T-helper 2 cell treated with Interferon-gamma antibody and Interleukin-4, amounts not matched to agents 5 μg/mL and 100 μg/mL, for 36 hours (primary cell): ENCODE results near the gene POLR2I.

Experiments used
- DNase-seq: peaks from one replicate; pipeline ENCODE4 v3.0.0; 2021; ENCODE audit warnings: low spot score
- H3K27ac Mint-ChIP-seq: one replicate; pipeline ENCODE4 v1.8.0; 2021; ENCODE audit warnings: mild to moderate bottlenecking, mixed read lengths
- H3K27me3 Mint-ChIP-seq: one replicate; pipeline ENCODE4 v1.8.0; 2021; ENCODE audit warnings: low read depth, mixed read lengths
- H3K36me3 Mint-ChIP-seq: one replicate; pipeline ENCODE4 v1.8.0; 2021; ENCODE audit warnings: low read depth, mixed read lengths
- H3K4me1 Mint-ChIP-seq: one replicate; pipeline ENCODE4 v1.8.0; 2021; ENCODE audit warnings: low read depth, mixed read lengths
- H3K4me3 Mint-ChIP-seq: one replicate; pipeline ENCODE4 v1.8.0; 2022; ENCODE audit warnings: mild to moderate bottlenecking, moderate library complexity, mixed read lengths
- H3K9me3 Mint-ChIP-seq: one replicate; pipeline ENCODE4 v1.8.0; 2021; ENCODE audit warnings: mixed read lengths

Gene POLR2I

DNA sequence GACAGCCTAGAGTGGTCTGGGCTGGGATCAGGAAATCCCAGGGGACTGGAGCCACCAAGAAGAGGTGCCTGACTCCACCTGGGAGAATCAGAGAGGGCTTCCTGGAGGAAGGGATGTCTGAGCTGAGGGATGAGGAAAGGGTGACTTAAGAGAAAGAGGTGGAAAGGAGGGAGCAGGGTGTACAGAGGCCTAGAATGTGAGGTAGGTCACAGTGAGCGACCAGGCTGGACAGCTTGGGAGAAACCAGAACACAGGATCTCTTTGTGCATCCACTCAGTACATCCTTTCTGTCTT, 1.6 kb upstream of the POLR2I start:
- Mint-ChIP-seq H3K27me3 (peaks cover 5% of the 10 kb centered on the region), H3K36me3 (peaks cover 48% of the 10 kb centered on the region), H3K4me1 (peaks cover 29% of the 10 kb centered on the region), H3K9me3 (no peaks in the 10 kb centered on the region), H3K27ac (peak overlapping the region; percentile 99), H3K4me3 (peak overlapping the region; percentile 96)
- no peak for DNase-seq

DNA sequence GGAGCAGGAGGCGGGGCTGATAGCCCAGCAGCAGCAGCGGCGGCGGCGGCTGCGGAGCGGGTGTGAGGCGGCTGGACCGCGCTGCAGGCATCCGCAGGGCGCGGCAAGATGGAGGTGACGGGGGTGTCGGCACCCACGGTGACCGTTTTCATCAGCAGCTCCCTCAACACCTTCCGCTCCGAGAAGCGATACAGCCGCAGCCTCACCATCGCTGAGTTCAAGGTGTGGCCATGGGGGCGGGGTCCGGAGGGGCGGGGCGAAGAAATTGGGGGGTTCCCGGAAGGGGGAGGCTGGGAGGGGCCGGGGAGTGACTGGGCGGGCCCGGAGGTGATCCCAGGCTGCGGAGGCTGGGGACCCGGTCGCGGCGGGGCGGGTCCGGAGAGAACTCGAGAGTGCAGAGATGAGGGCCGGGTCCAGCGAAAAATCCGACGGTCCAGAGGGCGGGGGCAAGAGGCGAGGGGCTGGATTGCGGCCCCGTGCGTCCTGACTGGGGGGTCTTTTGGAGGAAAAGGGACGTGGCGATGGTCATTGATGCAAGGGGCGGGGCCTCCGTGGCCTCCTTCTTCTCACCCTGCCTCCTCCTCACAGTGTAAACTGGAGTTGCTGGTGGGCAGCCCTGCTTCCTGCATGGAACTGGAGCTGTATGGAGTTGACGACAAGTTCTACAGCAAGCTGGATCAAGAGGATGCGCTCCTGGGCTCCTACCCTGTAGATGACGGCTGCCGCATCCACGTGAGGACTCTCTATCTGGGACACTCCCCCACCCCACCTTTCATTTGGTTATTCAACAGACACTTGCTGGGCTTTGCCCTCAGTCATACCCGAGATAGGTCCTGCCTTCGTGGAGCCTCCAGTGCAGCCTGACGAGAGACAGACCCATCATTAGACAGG, 1.0 kb upstream of the POLR2I start, which contains the start of gene TBCB:
Gene TBCB, plus strand, starts transcription at position 16 of the 891 bp plus-strand sequence. Its CDS starts 93 bp downstream, at position 109.
- H3K4me1 Mint-ChIP-seq: peaks cover 29% of the 10 kb centered on the region
- no peaks in the 10 kb centered on the region for H3K9me3 Mint-ChIP-seq
- H3K4me3 Mint-ChIP-seq: peak within 1 kb of the TSS; percentile 96
- peaks cover 5% of the 10 kb centered on the region for H3K27me3 Mint-ChIP-seq
- DNase-seq: no peak
- H3K36me3 Mint-ChIP-seq: peaks cover 47% of the 10 kb centered on the region
- peak within 1 kb of the TSS; percentile 99 for H3K27ac Mint-ChIP-seq

DNA sequence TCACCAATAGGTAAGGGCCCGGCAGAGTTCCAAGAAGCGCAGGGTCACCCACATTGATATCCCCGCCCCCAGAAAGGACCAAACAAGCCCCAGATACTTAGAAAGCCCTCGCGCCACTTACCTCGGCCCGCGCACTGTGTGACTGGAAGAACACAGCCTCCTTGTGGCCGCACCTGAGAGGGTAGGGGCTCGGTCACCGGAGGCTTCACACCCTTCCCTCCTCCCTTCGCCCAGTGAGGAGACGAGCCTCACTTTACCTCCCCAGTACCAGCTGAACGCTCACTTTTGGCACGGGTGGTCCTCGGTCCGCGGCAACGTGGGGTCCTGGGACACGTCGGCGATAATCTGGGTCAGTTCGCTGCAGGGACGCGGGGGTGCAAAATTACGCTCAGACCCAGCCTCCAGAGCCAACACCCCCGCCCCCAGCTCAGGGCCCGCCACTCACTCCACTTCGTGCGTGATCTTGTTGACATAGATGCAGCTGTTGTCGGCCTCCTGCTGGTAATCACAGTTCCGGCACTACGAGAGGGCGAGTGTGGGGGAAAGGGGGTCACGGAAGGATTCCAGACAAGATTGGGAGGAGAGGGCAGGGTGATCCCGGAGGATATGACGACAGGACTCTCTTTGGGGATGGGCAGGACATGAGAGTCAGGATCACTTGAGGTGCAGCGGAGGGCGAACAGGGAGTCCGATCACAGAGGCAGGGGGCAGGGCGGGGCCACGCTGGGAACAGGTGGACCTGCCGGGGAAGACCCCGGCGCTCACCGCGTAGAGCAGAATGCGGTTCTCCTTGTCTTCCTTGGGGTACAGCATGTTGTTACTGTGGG, 568 bp downstream of the POLR2I start:
- H3K36me3 Mint-ChIP-seq: peaks cover 35% of the 10 kb centered on the region
- peak overlapping the region; percentile 99 for H3K27ac Mint-ChIP-seq
- H3K4me1 Mint-ChIP-seq: peaks cover 26% of the 10 kb centered on the region
- peak overlapping the region; percentile 96 for H3K4me3 Mint-ChIP-seq
- DNase-seq: no peak
- peaks cover 5% of the 10 kb centered on the region for H3K27me3 Mint-ChIP-seq
- no peaks in the 10 kb centered on the region for H3K9me3 Mint-ChIP-seq

DNA sequence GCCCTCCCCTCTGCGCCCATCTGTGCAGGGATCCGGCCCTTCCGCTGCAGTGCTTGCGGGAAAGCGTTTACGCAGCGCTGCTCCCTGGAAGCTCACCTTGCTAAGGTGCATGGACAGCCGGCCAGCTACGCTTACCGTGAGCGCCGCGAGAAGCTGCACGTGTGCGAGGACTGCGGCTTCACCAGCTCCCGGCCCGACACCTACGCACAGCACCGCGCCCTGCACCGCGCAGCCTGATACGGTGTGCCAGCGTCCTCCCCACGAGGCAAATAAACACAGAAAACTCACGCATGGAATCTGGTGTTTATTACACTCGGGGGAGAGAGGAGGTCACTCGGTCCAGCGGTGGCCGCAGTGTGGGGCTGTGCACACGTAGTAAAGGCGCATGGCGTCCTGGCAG, 1.2 kb downstream of the POLR2I start:
- Mint-ChIP-seq H3K36me3 (peaks cover 30% of the 10 kb centered on the region), H3K27me3 (peaks cover 5% of the 10 kb centered on the region), H3K9me3 (no peaks in the 10 kb centered on the region), H3K27ac (peak overlapping the region; percentile 52), H3K4me1 (peaks cover 26% of the 10 kb centered on the region), H3K4me3 (peak overlapping the region; percentile 96)
- no peak for DNase-seq

DNA sequence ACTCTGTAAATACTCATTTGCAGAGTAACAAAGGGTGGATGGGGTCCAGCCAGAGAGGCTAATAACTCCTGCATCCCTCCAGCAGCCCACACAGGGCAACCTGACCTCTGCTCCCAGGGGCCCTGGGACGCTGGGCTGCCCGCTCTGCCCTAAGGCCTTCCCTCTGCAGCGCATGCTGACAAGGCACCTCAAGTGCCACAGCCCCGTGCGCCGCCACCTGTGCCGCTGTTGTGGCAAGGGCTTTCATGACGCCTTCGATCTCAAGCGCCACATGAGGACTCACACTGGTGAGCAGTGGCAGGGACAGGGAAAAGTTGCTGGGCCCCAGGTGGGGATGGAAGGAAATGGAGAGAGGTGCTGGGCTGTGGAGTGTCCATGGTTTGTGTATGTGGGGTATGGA, 2.0 kb downstream of the POLR2I start:
- peak overlapping the region; percentile 96 for H3K4me3 Mint-ChIP-seq
- H3K27ac Mint-ChIP-seq: peak overlapping the region; percentile 71
- H3K4me1 Mint-ChIP-seq: peaks cover 23% of the 10 kb centered on the region
- peaks cover 5% of the 10 kb centered on the region for H3K27me3 Mint-ChIP-seq
- no peaks in the 10 kb centered on the region for H3K9me3 Mint-ChIP-seq
- no peak for DNase-seq
- H3K36me3 Mint-ChIP-seq: peaks cover 25% of the 10 kb centered on the region

DNA sequence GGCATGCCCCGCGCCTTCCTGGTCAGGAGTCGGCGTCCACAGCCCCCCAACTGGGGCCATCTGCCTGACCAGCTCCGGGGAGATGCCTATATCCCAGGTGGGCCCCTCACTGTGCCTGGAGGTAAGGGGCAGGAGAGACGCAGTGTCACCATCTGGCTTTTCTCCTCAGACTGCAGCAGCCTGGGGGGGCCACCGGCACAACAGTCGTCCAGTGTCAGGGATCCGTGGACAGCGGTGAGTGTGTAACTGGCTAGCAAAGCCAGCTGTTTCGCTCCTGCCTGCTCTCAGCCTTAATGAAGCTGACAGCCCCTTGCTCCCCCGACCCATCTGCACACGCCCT, 3.5 kb downstream of the POLR2I start:
- H3K27me3 Mint-ChIP-seq: peaks cover 5% of the 10 kb centered on the region
- no peak for DNase-seq
- H3K27ac Mint-ChIP-seq: no peak overlapping the region
- no peaks in the 10 kb centered on the region for H3K9me3 Mint-ChIP-seq
- H3K4me3 Mint-ChIP-seq: no peak overlapping the region
- peaks cover 16% of the 10 kb centered on the region for H3K4me1 Mint-ChIP-seq
- H3K36me3 Mint-ChIP-seq: peaks cover 21% of the 10 kb centered on the region

DNA sequence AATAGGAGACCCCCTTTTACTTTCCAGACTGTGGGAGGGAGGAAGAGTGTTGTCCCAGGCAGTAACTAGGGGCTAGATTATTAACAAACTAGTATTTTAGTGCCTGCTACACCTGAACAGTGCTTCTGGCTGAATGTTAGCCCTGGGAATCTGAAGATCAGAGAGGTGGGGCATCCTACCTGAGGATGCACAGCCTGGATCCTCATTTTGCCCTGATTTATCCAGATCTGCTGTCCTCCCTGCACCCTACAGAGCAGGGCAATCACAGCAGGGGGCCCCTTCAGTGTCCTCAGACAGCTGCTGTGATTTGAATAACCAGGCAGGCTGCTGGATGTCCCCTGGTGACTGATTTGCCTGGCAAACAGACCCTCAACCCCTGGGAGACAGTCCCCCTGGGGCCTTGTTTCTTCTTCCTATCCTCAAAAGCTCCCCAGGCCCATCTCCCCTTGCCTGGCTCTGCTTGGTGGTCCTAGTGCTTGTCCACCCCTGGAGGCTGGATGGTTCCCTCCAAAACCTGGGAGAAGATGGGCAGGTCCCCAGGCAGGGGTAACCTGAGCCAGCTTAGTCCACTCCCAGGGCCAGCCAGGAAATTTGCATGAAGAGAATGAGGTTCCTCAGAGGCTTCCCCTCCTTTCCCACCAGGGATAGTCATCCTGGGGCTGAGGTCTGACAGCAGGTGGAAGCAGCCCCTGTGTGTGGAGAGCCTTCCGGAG, 4.0 kb downstream of the POLR2I start, which contains the start of gene OVOL3:
Gene OVOL3, plus strand, starts transcription at position 657 of the 713 bp plus-strand sequence. CDS start 60 bp downstream, outside the sequence.
- H3K27me3 Mint-ChIP-seq: peaks cover 5% of the 10 kb centered on the region
- DNase-seq: no peak
- H3K9me3 Mint-ChIP-seq: no peaks in the 10 kb centered on the region
- H3K4me1 Mint-ChIP-seq: peaks cover 13% of the 10 kb centered on the region
- peaks cover 18% of the 10 kb centered on the region for H3K36me3 Mint-ChIP-seq
- no peak within 1 kb of the TSS for H3K27ac Mint-ChIP-seq
- H3K4me3 Mint-ChIP-seq: no peak within 1 kb of the TSS

DNA sequence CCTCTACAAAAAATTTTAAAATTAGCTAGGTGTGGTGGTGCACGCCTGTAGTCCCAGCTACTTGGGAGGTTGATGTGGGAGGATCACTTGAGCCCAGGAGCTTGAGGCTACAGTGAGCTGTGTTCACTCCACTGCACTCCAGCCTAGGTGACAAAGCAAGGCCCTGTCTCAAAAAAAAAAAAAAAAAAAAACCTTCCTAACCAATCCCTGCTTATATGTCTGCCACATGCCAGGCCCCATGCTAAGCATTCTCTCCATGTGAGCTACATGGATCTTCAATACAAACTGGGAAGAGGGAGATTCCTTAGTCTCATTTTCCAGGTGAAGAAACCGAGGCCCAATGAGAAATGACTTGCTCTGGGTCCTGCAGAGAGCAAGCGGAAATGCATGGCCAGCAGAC, 6.0 kb downstream of the POLR2I start:
- no peaks in the 10 kb centered on the region for H3K9me3 Mint-ChIP-seq
- peaks cover 22% of the 10 kb centered on the region for H3K36me3 Mint-ChIP-seq
- no peaks in the 10 kb centered on the region for H3K27me3 Mint-ChIP-seq
- peaks cover 6% of the 10 kb centered on the region for H3K4me1 Mint-ChIP-seq
- no peak for DNase-seq
- H3K27ac Mint-ChIP-seq: no peak overlapping the region
- H3K4me3 Mint-ChIP-seq: no peak overlapping the region

DNA sequence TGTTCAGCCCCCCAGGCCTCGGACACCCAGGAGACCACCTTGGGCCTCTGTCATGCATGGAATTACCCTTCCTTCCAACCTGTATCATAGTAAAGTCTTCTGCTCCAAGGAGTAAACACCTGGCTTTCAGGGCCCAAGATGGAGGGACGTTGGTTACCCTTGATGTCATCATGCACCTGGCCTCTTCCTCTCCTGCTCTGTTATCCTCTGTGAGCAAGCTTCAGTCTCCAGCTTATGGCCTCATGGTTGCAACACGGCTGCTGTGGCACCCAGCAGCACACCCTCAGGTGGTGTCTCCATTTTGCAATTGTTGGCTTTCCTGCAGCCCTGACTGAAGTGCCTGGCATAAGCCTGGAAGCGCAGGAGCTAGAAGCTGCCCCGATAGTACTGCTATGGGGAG, 7.7 kb downstream of the POLR2I start:
- H3K27ac Mint-ChIP-seq: no peak overlapping the region
- no peaks in the 10 kb centered on the region for H3K27me3 Mint-ChIP-seq
- no peaks in the 10 kb centered on the region for H3K4me1 Mint-ChIP-seq
- no peak overlapping the region for H3K4me3 Mint-ChIP-seq
- no peaks in the 10 kb centered on the region for H3K9me3 Mint-ChIP-seq
- H3K36me3 Mint-ChIP-seq: peaks cover 30% of the 10 kb centered on the region
- no peak for DNase-seq

DNA sequence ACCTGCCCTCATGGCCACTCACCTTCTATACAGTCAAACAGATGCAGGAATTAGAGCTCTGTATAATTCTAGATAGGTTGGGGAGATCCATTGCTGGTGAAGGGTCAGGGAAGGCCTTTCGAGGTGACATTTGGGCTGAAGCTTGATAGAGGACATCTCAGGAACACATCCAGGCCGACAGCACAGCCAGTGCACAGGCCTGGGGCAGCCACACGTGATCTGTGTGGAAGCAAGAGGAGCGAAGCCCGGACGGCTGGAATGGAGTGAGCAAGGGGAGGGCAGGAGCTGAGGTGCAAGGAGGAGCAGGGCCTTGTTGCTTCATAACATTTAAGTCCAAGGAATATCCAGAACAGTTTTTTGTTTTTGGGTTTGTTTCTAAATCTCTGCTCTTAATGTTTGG, 8.2 kb downstream of the POLR2I start:
- Mint-ChIP-seq H3K36me3 (peaks cover 29% of the 10 kb centered on the region), H3K27ac (peak overlapping the region; percentile 6)

DNA sequence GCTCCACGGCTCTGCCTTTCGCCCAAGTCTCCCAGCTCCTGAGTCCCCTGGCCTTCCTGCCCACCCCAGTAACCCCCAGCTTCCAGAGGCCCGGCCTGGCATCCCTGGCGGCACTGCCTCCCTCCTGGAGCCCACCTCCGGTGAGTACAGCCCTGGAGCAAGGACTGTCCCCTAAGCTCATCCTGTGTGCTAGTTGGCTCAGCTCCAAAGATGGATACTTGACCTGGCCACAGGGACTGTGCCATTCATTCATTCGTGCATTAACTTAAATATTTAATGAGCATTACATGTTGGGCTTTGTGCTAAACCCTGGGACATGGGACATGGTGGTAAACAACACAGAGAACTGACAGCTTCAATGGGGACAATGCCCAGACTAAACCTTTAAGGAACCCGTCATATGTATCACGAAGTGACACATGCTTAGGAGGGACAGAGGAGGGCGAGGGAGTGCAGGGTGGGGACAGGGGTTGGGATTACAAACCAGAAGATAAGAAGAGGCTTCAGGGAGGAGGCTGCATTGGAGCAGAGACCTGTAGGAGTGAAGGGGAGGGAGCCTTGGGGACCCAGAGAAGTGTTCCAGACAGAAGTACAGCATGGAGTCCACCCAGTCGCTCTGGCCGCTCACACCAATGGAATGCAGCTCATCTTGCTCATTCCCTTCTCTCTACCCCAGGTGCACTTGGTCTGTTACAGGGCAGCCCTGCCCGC, 10.7 kb downstream of the POLR2I start:
- Mint-ChIP-seq H3K4me3 (no peak overlapping the region), H3K27ac (no peak overlapping the region), H3K27me3 (no peaks in the 10 kb centered on the region), H3K36me3 (peaks cover 29% of the 10 kb centered on the region), H3K9me3 (no peaks in the 10 kb centered on the region), H3K4me1 (no peaks in the 10 kb centered on the region)
- no peak for DNase-seq

More for the DNA sequence above, 8.2 kb downstream of the POLR2I start:
- Mint-ChIP-seq H3K4me3 (no peak overlapping the region), H3K9me3 (no peaks in the 10 kb centered on the region), H3K4me1 (no peaks in the 10 kb centered on the region), H3K27me3 (no peaks in the 10 kb centered on the region)
- DNase-seq: no peak

DNA sequence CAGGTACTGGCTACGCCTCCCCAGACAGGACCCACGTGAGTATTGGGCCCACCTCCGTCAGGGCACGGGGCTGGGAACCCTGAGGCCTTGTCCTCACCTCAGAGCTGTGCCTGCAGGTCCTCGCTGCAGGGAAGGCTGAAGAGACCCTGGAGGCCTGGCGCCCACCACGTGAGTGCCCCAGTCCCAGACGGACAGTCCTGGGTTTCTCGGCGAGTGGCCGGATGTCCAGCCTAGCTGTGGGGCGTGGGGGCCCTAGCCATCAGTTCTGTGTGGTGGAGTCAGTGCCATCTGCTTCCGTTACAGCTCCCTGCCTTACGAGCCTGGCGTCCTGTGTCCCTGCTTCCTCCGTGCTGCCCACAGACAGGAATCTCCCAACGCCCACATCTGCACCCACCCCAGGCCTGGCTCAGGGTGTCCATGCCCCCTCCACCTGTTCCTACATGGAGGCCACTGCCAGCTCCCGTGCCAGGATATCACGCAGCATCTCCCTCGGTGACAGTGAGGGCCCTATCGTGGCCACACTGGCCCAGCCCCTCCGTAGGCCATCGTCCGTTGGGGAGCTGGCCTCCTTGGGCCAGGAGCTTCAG, 11.5 kb downstream of the POLR2I start:
- no peaks in the 10 kb centered on the region for H3K27me3 Mint-ChIP-seq
- no peak overlapping the region for H3K4me3 Mint-ChIP-seq
- H3K36me3 Mint-ChIP-seq: peaks cover 34% of the 10 kb centered on the region

More for the DNA sequence above, 11.5 kb downstream of the POLR2I start:
- Mint-ChIP-seq H3K9me3 (no peaks in the 10 kb centered on the region), H3K4me1 (no peaks in the 10 kb centered on the region), H3K27ac (no peak overlapping the region)
- DNase-seq: no peak
